Fibroblast of lung (primary cell): ENCODE data around the gene HEXIM1.

ENCODE experiments used
- CTCF ChIP-seq, 2 donors: IDR thresholded peaks in 1 of 2; conservative IDR thresholded peaks in 1 of 2; 1 replicate in 1 of 2; 2 replicates in 1 of 2; pipeline ENCODE4 v1.5.1; 2011 to 2012; ENCODE audit warnings: low read length in 2 of 2, control low read depth in 1 of 2, inconsistent platforms in 1 of 2, low read depth in 1 of 2, mild to moderate bottlenecking in 1 of 2
- EZH2 ChIP-seq: IDR thresholded peaks from 2 replicates; pipeline ENCODE4 v1.5.1; 2012; ENCODE audit warnings: low read length, control low read depth, mild to moderate bottlenecking; ENCODE audit errors: missing control alignments

GRCh38 chr17:45104497-45104896 lies 43.8 kb upstream of the HEXIM1 start:
- no peak for TF ChIP-seq CTCF (conservative IDR thresholded peaks at IDR 0.05 in 1 of 2, IDR thresholded peaks at IDR 0.05 in 1 of 2; ENCODE audit: low read depth in 1 of 2, low read length in 2 of 2)
- no peak for TF ChIP-seq EZH2
